AG04449 (cell line): ENCODE measurements around the gene B3GLCT.
"Not testable (repeated sequence)": the region's sequence is repeated elsewhere in the genome, so short reads cannot be mapped to it uniquely, and the experiment has no call there.

ENCODE experiments used
- CTCF ChIA-PET: fragments of 350-600 bp; formaldehyde crosslinking; extraction: SDS; loops from one replicate; lab custom pipeline; 2021; ENCODE audit warnings: antibody characterized with exemption; lab: Yijun Ruan, JAX
- POLR2A ChIA-PET: fragments of 400-600, 350-600 bp; formaldehyde crosslinking; extraction: SDS; loops from one replicate; lab custom pipeline; 2020; ENCODE audit warnings: antibody characterized with exemption, inconsistent platforms; lab: Yijun Ruan, JAX
- DNase-seq: peaks from one replicate; pipeline ENCODE4 v3.0.0-alpha.2; 2010; ENCODE audit warnings: low read depth, low spot score
- H3K4me3 ChIP-seq: 2 replicates; pipeline ENCODE4 v1.5.1; 2011; ENCODE audit warnings: low read depth, mild to moderate bottlenecking, control low read depth, low read length
- CTCF ChIP-seq: IDR thresholded peaks from one replicate; pipeline ENCODE4 v1.5.1; 2011; ENCODE audit warnings: mild to moderate bottlenecking, moderate library complexity, low read length, control low read depth, inconsistent platforms; ENCODE audit not compliant: insufficient read depth; ENCODE audit errors: missing control alignments

Gene B3GLCT

GRCh38 chr13:31172001-31172400, 27.8 kb upstream of the B3GLCT start:
- POLR2A ChIA-PET: no interaction called here
- TF ChIP-seq CTCF: no peak
- H3K4me3 ChIP-seq: no peak overlapping the region
- no peak for DNase-seq
- CTCF ChIA-PET: interaction anchor here (1.3 to 1.7 kb wide), 2 partner anchors 24 to 64 kb away, joined by 3 to 5 read pairs; no protein-coding TSS in a partner anchor

DNA sequence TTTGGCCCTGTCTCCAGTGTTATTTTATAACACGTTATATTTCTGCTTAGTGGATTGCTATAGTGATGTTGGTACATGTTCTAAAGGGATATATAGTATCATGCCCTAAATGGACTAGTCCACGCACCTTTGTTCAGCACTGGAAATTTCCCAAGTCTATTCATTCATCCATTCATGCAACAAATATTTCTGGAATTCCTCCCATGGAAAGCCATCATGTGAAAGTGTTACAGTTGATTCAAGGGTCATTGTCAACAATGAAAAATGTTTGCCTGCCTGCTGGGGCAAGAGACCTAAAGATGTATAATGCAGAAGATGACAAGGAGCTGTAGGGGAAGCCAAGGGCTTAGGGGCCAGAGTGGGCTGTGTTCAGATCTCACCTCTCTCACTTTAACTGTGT, 27.2 kb upstream of the B3GLCT start:
- CTCF ChIA-PET: interaction anchor here (0.6 to 3.0 kb wide), 6 partner anchors 13 to 252 kb away, joined by 3 to 50 read pairs (median 3); no protein-coding TSS in a partner anchor
- POLR2A ChIA-PET: no interaction called here
- TF ChIP-seq CTCF: no peak
- no peak overlapping the region for H3K4me3 ChIP-seq
- peak; percentile 50 for DNase-seq

- ChIA-PET CTCF (interaction anchor here (0.8 to 3.3 kb wide), 10 partner anchors 11 to 622 kb away, joined by 3 to 50 read pairs (median 4); partner anchors contain the start of gene B3GLCT), POLR2A (interaction anchor here (0.5 kb wide), 1 partner anchor 333 kb away, joined by 3 read pairs; no protein-coding TSS in a partner anchor)
Observed at GRCh38 chr13:31174018-31174417, 25.8 kb upstream of the B3GLCT start.

DNA sequence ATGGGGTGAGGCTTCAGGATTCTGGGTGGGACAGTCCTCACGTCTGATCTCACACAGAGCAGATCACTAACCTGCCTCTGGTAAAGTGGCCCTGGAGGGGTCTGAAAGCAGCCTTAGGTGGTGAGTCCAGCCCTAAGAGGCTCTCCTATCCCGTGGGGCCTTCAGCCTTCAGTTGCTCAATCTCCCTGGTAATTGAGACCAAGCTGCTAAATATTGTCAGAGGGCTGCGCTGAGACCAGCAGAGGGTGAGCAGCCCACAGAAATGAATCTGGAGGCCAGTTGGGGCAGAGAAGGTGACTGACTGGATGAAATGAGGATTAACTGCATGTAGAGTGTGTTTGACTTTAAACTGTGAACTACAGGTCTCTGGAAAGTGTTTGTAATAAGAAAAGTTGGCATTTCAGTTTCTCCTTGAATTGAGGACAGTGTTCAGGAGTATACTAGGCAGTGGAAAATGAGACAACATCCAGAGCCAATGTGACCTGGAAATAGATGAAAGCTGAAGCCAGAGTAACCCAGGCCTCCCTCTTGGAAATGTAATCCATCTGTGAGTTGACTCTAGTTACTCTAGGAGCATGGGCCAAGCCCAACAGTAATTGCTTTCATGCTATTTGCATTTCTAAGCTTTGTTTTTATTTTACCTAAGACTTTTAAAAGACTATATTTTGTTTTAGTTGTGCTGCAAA, 23.8 kb upstream of the B3GLCT start:
- H3K4me3 ChIP-seq: no peak overlapping the region
- no peak for DNase-seq
- ChIA-PET CTCF (interaction anchor here (1.1 to 3.3 kb wide), 5 partner anchors 9 to 60 kb away, joined by 3 to 12 read pairs (median 4); partner anchors contain the start of gene B3GLCT), POLR2A (no interaction called here)
- TF ChIP-seq CTCF: no peak

More at GRCh38 chr13:31174018-31174417, 25.8 kb upstream of the B3GLCT start:
- TF ChIP-seq CTCF: peak; percentile 22
- H3K4me3 ChIP-seq: no peak overlapping the region
- no peak for DNase-seq

- CTCF ChIA-PET: interaction anchor here (1.0 to 1.2 kb wide), 2 partner anchors 16 to 247 kb away, joined by 3 to 5 read pairs; no protein-coding TSS in a partner anchor
- DNase-seq, POLR2A ChIA-PET, H3K4me3 ChIP-seq: not testable (repeated sequence)
Observed at GRCh38 chr13:31177813-31178495, 21.8 kb upstream of the B3GLCT start.

DNA sequence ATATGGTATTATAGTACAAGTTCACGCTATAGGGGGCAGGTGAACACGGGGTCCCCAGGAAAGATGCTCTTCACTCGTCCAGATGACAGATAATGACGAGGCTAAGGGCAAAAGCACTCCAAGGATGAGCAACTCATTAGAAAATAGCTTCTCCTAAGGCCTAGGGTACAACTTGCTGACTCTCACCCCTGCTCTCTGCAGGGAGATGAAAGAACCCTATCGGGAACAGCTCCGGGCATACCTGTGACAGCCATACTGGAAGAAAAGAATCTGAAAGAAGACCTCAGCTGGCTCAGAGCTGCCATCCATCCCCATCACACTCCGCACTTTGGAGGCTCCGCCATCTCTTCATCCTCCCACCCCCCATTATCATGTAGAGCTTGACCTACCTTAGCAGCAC, 20.5 kb upstream of the B3GLCT start:
- ChIA-PET CTCF (interaction anchor here (0.9 to 1.1 kb wide), 2 partner anchors 20 to 245 kb away, joined by 3 to 4 read pairs; partner anchors contain the start of gene B3GLCT), POLR2A (no interaction called here)
- DNase-seq: no peak
- no peak overlapping the region for H3K4me3 ChIP-seq
- TF ChIP-seq CTCF: no peak
